NCI-H226 (cell line): ENCODE measurements around the gene SMAD9.

ENCODE experiments used
- DNase-seq: peaks from one replicate; pipeline ENCODE4 v3.0.0-alpha.2; 2015

The SMAD9 gene

DNA sequence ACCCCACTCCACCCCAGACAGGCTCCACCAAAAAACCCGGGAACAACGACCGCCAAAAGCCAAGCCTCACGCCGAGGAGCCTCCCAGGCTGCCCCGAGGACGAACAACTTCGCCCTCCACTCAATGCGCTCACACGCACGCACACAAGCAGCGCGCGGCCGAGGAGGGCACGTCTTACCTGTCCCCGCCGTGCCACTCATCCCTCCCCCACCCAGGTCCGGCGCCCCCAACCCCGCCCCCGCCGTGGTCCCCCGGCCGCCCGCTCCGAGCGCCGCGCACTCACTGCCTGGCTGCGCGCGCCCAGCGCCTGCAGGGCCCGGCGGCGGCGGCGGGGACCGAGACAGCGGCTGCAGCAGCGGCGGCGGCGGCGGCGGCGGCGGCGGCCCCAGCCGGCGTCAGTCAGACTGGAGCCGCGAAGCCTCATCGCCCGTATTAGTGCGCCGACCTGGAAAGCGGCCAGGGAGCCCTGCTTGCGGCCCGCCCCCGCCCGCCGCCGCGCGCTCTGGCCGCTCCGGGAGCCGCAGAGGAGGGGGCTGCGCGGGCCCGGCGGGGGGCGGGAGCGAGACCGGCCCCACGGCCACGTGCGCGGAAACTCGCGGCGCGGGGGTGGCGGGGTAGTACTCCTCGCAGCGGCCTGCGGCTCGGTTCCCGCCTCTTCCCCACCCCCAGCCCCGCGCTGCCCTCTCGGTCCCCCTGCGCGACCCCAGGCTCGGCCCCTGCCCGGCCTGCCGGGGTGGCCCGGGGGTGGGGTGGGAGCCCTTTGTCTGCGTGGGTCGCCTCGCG lies at the start of gene SMAD9:
Gene SMAD9, minus strand, starts transcription at position 406 of the 783 bp plus-strand sequence. CDS start 40,549 bp downstream, outside the sequence.
- DNase-seq = no peak

- DNase-seq = no peak
Observed at GRCh38 chr13:36966404-36966803, 46.4 kb upstream of the SMAD9 start.

- peak; percentile 30 for DNase-seq
Observed at GRCh38 chr13:36965767-36966166, 45.7 kb upstream of the SMAD9 start.

- no peak for DNase-seq
Observed at GRCh38 chr13:36959456-36960116, 39.5 kb upstream of the SMAD9 start.

- DNase-seq = no peak
Observed at GRCh38 chr13:36954542-36954941, 34.5 kb upstream of the SMAD9 start.

- DNase-seq = no peak
Observed at GRCh38 chr13:36950920-36951319, 30.9 kb upstream of the SMAD9 start.

DNA sequence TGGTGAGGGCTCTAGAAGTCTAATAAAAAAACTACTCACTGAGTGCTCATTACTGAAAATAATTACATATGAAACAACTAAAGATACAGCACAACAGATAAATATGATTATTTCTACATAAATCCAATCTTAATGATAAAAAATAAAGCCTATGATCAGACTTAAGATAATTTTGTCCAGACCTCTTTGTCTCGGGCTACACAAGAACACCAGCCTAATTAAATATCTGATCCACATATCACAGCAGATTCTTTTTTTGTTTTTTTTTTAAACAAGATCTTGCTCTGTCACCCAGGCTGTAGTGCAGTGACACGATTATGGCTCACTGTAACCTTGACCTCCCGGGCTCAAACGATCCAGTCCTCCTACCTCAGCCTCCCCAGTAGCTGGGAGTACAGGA lies 30.3 kb upstream of the SMAD9 start:
- no peak for DNase-seq

- DNase-seq = no peak
Observed at GRCh38 chr13:36945078-36945477, 25.0 kb upstream of the SMAD9 start.

DNA sequence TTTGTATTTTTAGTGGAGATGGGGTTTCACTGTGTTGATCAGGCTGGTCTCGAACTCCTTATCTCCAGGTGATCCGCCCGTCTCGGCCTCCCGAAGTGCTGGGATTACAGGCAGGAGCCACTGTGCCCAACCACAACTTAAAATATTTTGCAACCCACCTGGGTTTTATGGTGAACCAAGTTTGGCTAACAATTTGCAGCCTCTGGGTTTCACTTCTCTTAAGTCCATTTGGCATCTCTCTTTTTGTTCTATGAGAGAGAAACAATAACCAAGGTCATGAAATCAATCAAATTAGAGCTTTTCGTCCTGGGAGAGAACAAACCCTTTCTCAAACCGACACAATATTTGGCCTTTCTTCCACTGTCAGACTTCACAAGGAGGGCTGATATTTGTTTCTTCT lies 5.6 kb upstream of the SMAD9 start:
- no peak for DNase-seq

DNA sequence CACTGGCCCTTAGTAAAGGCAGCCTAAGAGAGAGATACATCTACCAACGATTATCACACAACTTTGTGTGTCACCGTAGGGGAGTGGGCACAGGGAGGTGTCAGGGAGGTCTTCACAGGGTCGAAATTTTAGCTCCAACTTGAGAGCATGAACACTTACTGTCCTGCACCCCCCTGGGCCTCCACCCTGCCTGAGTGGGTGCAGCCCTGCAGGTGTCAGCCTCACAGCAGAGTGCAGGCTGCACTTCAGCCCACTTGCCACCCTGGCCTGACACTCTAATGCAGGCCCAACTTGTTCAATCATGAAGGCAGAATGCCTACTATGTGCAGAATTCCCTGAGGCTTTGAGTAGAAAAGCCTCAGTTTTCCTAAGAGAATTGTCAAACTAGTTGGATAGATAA lies 4.0 kb upstream of the SMAD9 start:
- no peak for DNase-seq

- DNase-seq = no peak
Observed at GRCh38 chr13:36921631-36922301, 1.7 kb upstream of the SMAD9 start.

GRCh38 chr13:36920616-36921185 lies 663 bp upstream of the SMAD9 start:
- DNase-seq = no peak

GRCh38 chr13:36919171-36919832 lies 736 bp downstream of the SMAD9 start:
- DNase-seq = no peak

DNA sequence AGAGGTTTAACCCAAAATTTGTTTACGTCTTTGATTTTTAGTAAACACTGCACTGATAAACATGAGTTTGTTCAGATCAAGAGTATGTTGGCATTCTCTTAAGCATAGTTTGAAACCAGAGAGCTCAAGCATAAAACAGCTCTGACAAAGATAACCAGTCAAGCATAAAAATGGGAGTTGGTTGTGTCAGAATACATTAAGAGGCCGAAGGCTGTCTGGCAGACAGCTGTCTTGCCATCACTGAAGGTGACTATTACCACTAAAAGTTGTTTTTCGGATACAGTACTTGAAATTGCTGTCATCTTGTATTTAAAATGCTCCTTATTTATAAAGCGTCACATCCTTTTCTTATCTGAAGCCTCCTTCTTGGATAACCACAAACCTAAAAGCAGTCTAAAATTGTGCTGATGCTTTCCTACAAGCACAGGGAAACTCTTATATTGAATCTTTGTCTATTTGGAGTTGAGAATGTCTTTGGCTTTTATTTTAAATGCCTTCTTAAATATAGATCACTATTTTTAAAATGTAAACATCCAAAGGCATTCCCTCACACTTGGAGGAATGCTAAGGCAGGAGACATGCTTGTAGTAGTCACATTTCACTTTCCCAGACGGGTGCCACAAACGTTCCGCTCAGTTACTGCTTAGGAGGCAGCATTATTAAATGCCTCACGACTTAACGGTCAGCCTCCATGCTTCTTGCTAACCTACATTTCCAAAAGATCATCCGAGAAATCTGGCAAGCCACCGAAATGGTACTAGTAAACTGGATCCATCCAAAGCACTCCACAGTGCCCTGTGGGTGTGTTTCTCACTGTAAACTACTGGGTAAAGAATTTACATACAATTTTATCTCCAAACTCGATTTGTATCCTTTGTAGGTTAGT lies 1.5 kb downstream of the SMAD9 start:
- DNase-seq = no peak

GRCh38 chr13:36917311-36917710 lies 2.7 kb downstream of the SMAD9 start:
- DNase-seq = no peak

- DNase-seq = no peak
Observed at GRCh38 chr13:36915896-36916640, 4.0 kb downstream of the SMAD9 start.

DNA sequence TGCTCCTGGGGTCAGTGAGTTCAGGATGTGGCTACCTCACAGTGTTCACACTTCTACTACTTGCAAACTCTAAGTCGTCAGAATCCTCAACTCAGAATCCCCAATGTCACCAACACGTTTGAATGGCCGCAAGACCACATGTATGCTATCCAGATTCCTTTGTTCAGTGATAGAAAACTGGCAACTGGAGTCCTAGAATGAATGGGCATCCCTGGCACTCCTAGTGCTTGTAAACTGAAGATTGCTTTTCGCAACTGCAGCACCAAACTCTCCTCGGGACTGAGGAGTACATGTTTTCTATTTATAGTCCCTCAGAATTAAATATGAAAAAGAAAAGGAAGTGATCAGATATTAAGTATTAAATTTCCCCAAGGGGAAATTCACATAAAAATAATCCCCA lies 4.9 kb downstream of the SMAD9 start:
- DNase-seq = no peak

GRCh38 chr13:36914648-36915047 lies 5.4 kb downstream of the SMAD9 start:
- DNase-seq = no peak

DNA sequence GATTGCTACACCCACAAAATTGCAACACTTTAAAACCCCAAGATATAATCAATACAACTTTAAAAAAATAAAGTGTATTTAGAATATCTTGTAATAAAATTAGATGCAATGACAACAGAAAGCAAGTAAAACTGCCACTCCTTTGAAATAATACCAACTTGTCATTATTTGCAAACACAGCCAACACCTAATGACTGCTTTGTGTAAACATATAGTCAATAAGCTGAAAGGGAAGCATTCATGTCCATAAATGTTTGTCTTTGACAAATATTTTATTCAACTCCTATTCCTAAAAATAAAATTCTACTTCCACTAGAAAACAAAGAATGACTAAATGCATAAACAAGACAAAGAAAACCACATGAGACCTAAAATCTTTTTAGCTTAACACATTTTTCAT lies 6.6 kb downstream of the SMAD9 start:
- DNase-seq = no peak

GRCh38 chr13:36912973-36913372 lies 7.1 kb downstream of the SMAD9 start:
- no peak for DNase-seq

DNA sequence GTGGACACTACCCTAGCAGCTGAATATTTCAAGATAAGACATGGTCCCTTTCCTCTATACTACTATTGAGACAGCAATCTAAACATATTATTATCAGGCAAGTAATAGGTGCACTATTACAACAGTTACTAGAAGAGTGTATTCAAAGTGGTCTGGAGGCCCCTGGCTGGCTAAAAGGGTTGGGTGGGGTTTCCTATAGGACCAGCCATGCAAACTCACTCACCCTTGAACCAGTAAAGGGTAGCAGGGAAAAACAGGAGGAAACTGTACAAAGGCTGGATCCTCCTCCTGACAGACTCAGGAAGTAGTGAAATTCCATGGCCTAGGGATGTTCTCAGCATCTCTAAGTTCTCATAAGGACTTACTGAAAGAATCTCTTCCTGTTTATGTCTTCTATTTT lies 7.7 kb downstream of the SMAD9 start:
- DNase-seq = no peak
